Upper lobe of left lung (tissue), 4 donors: ENCODE measurements around the gene PCNX3.

ENCODE experiments used
- CTCF ChIP-seq, 6 experiments: fragments of 450-650 bp in 4 of 6; fragments of 200-600 bp in 2 of 6; sonication (generic) in 2 of 6; IDR thresholded peaks; one replicate each; pipeline ENCODE4 v1.5.1; 2016 to 2019; ENCODE audit warnings: antibody characterized with exemption in 6 of 6
- EP300 ChIP-seq, 4 donors: sonication (generic); formaldehyde crosslinking; IDR thresholded peaks; one replicate each; pipeline ENCODE4 v1.5.1; 2017; ENCODE audit warnings: antibody characterized with exemption in 4 of 4, control low read depth in 2 of 4
- POLR2A ChIP-seq, 4 donors: fragments of 450-650 bp; IDR thresholded peaks; one replicate each; pipeline ENCODE4 v1.5.1; 2016 to 2017; ENCODE audit warnings: antibody characterized with exemption in 4 of 4, mild to moderate bottlenecking in 2 of 4

GRCh38 chr11:65586676-65587075 is 28.9 kb upstream of the PCNX3 start:
- TF ChIP-seq POLR2A (IDR thresholded peaks at IDR 0.05) (no peak), EP300 (IDR thresholded peaks at IDR 0.05) (no peak), CTCF (IDR thresholded peaks at IDR 0.05) (no peak)
